CD4-positive, alpha-beta T cell treated with Interleukin-6 for 4 hours (primary cell): ENCODE results near the gene SLC2A13.

Experiments used
- DNase-seq: peaks from one replicate; pipeline ENCODE4 v3.0.0-alpha.2; 2020; ENCODE audit warnings: mixed read lengths

Gene SLC2A13

GRCh38 chr12:40105515-40106201 lies at the start of gene SLC2A13:
TSS of gene SLC2A13 (minus strand) at chr12:40106081. CDS start at chr12:40105808, 273 bp downstream.
- peak; percentile 79 for DNase-seq

DNA sequence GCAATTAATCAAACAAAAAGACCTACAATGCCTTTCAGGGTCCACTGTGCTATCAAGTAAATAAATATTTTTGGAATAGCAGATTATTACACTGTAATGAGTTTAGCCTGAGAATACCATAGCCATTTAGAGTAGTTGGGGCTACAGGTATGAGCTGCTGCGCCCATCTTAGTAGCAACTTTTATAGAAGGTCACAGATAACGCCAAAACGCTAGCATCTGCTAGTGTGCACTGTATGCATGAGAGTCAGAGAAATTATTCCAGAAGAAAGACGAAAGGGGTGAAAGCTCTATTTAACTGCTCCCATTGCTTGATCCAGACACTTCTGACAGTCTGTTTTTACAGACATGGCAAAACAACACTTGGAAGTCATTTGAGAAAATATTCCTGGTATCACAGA lies 48.5 kb upstream of the SLC2A13 start:
- DNase-seq = no peak

DNA sequence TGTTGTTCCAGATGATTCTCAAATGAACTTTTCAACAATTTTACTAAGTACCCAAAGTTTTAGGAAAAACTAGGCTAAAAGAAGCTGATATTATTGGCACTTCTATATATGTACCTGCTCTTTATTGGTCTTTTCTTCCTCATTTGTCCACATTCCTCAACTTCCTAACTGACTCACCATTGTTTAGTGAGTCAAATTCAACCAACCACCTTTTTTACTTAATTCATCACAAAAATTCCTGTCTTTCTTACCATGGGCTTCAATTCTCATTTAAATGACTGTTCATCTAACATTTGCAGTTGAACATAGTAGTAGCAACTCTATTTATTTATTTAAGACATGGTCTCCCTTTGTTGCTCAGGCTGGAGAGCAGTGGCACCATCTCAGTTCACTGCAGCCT lies 47.6 kb upstream of the SLC2A13 start:
- DNase-seq = no peak

GRCh38 chr12:40152783-40153383 lies 47.0 kb upstream of the SLC2A13 start:
- peak; percentile 52 for DNase-seq

- no peak for DNase-seq
Observed at GRCh38 chr12:40149673-40150260, 43.9 kb upstream of the SLC2A13 start.

- DNase-seq = peak; percentile 3
Observed at GRCh38 chr12:40146800-40147797, 41.2 kb upstream of the SLC2A13 start.

DNA sequence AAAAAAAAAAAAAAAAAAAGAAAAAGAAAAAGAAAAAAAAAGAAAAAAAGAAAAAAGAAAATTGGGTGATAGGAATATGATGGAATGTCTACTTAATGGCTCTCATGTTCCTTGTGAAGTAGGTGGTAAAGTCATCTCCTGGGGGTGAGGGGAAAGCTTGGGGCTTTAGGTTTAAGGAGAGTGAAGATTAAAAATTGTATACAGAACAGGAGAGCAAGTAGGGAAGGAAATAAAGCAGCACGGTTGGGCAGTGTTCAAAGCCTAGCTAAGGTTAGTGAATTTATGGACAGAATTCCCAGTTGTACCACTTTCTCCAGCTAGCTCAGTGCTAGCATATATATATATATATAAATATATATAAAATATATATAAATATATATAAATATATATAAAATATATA lies 40.0 kb upstream of the SLC2A13 start:
- no peak for DNase-seq

- no peak for DNase-seq
Observed at GRCh38 chr12:40144023-40144422, 38.1 kb upstream of the SLC2A13 start.

DNA sequence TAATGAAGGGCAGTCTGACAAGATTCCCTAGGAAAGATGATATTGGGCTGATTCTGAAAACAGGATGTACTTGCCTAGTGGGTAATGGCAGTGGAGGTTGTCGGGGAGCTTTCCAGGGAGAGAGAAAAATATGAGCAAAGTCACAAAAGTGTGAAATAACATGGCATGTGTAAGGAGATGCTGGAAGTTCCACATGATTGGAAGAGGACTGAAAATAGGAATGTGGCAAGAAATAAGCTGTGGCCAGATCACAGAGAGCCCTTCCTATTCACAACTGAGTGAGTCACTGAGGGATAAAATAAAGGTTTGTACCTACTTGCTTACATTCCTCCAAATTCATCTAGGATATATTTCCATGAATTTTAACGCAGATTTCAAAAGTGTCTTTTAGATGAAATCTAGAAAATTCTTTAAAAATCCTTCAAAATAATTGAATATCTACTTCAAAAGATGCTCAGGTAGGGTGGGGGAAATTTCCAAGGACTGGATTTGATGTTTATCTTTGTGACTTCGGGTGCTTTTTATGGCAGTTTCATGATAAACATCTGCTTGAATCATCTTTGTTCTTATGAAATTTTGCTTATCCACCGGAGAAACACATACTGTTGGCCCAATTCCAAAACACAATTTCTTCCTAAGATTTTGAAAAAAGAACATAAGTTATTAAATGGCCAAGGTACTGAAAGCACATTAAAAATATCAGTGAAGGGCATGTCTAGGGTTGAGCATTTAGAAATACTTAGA lies 36.3 kb upstream of the SLC2A13 start:
- DNase-seq = no peak

- no peak for DNase-seq
Observed at GRCh38 chr12:40138526-40138925, 32.6 kb upstream of the SLC2A13 start.

DNA sequence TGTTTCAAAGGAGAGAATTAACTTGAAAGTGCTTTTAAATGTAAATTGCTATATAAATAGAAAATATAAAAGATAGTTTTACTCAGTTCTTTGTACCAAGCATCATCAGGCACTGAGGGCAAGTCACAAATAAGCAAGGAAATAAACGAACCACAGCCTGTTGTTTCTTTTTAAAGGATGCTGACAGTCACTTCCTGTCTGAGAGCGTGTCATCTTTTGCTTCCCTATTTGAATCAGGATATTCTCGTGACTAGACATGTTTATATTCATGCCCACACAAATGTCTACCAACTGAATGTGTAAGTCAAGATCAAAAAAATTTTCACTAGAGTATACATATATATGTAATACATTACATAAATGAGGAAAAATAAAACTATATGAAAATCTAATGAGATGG lies 31.4 kb upstream of the SLC2A13 start:
- DNase-seq = peak; percentile 4

- DNase-seq = no peak
Observed at GRCh38 chr12:40127408-40127807, 21.5 kb upstream of the SLC2A13 start.

- DNase-seq = no peak
Observed at GRCh38 chr12:40123496-40123895, 17.6 kb upstream of the SLC2A13 start.

DNA sequence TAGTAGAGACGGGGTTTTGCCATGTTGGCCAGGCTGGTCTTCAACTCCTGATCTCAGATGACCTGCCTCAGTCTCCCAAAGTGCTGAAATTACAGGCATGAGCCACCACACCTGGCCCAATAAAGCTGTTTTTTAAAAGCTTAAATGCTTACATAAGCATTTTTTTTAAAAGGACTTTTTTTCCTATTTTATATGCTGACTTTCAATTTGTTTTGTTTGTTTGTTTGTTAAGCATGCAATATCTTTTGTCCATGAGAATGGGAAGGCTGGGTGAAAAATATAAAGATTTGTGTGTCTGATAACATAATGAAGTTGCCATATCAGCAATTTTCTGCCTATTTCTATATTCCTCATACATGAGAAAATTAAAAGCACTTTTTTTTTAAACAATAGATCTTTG lies 17.0 kb upstream of the SLC2A13 start:
- DNase-seq = no peak

DNA sequence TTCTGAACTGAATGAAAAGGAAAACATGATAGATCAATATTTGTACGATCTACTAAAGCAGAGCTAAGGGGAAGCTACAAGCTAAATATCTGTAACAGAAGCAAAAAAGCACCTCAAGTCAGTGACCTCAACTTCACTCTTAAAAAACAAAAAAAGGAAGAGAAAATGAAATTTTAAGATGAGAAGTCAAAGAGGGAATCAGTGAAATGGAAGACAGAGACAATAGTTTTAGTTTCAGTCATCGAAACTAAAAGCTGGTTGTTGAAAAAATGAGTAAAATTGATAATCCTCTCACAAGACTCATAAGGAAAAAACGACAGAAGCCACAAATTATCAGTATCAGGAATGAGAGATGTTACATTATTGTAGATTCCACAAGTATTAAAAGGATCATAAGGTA lies 11.9 kb upstream of the SLC2A13 start:
- no peak for DNase-seq

DNA sequence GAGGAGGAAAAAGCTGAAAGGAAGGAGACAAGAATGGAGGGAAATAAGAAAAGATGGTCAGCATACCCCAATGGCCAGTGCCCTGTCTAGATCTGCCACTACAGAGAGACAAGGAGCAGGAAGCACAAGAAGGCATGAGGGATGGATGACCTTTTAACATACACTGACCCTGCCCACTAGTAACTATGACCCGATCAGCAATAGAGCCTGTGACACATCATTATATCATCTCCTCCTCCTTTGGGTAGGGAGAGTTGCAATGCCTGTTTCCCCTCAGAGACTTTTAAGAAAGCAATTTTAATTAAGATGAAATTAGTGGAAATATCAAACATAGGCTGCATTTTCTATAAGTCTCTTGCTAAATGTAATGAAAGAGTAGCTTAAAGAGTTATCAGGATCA lies 4.7 kb upstream of the SLC2A13 start:
- no peak for DNase-seq

GRCh38 chr12:40107803-40108620 lies 2.1 kb upstream of the SLC2A13 start:
- DNase-seq = peak; percentile 13

GRCh38 chr12:40107098-40107802 lies 1.4 kb upstream of the SLC2A13 start:
- DNase-seq = peak; percentile 93

DNA sequence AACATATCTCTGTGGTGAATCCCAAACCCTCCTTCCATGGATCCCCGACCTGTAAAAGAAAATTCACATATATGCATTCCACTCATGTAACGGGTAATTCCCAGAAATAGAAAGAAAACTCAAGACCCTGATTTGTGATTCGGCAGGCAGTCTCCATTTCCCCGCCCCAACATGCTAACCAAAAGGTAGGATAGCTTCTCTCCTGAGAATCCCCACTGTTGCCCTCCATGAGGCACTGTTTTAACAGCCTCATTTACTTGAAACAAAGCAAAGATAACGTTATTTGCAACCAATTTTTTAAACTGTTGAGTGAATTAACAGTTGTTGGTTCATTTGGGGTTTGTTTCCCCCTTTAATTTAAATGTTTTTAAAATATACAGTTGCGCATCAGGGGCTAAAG lies 774 bp upstream of the SLC2A13 start:
- DNase-seq = no peak

GRCh38 chr12:40106202-40106533 lies 287 bp upstream of the SLC2A13 start:
- DNase-seq = no peak

DNA sequence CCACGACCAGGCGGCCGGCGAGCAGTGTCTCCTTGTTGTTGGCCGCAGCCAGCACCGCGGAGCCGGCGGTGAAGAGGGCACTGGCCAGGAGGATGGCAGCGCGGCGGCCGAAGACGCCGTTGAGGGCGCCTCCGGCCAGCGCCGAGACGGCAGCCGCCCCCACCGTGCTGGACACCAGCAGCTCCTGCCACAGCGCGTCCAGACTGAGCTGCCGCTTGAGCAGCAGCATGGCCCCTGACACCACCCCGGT lies 691 bp downstream of the SLC2A13 start:
- DNase-seq = no peak
